ENCODE results near the gene MAST4.

The MAST4 gene

DNA sequence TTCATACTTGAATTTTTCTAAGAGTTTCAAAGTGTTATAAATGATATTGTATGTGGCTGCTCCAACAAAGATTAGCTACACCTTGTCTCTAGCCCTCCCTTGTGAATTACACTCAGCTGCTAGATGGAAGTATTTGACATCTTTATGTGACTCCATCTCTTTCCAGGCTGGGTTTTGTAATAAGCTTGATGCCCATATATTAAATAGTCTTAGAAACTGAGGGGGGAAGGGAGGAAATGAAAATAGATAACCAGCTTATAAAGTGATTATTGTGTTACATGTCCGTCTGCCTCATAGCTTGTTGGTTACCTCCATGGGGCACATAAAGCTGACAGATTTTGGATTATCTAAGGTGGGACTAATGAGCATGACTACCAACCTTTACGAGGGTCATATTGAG lies 537.0 kb downstream of the MAST4 start:
- H3K4me3 ChIP-seq (ENCODE audit: low read depth, low read length) = no peak overlapping the region
- no peak for DNase-seq (ENCODE audit: low read depth)
- TF ChIP-seq, protein P1, sequence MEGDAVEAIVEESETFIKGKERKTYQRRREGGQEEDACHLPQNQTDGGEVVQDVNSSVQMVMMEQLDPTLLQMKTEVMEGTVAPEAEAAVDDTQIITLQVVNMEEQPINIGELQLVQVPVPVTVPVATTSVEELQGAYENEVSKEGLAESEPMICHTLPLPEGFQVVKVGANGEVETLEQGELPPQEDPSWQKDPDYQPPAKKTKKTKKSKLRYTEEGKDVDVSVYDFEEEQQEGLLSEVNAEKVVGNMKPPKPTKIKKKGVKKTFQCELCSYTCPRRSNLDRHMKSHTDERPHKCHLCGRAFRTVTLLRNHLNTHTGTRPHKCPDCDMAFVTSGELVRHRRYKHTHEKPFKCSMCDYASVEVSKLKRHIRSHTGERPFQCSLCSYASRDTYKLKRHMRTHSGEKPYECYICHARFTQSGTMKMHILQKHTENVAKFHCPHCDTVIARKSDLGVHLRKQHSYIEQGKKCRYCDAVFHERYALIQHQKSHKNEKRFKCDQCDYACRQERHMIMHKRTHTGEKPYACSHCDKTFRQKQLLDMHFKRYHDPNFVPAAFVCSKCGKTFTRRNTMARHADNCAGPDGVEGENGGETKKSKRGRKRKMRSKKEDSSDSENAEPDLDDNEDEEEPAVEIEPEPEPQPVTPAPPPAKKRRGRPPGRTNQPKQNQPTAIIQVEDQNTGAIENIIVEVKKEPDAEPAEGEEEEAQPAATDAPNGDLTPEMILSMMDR (IDR thresholded peaks at IDR 0.05; ENCODE audit: insufficient read depth, low read depth, low read length, missing control alignments) = no peak

DNA sequence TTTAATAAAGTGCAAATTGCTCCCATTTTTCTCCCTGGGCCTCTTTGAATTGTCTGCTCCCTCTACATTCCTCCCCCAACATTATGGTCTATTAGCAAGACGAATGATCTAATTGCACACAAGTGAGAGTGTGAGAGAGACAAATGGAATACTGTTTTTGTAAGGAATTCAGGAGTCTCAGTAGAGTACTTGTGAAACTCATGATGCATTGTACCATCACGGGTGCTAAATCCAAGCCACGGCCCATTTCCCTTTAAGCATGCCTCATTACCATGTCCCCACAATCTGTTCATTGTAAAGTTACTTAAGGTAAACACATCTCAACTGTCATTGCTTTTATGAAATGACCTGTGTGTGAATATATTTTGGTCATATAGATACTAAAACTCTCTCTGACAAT lies 537.6 kb downstream of the MAST4 start:
- no peak for DNase-seq (ENCODE audit: low read depth)
- no peak overlapping the region for H3K4me3 ChIP-seq (ENCODE audit: low read depth, low read length)
- TF ChIP-seq, protein P1 (IDR thresholded peaks at IDR 0.05; ENCODE audit: insufficient read depth, low read depth, low read length, missing control alignments) = no peak

DNA sequence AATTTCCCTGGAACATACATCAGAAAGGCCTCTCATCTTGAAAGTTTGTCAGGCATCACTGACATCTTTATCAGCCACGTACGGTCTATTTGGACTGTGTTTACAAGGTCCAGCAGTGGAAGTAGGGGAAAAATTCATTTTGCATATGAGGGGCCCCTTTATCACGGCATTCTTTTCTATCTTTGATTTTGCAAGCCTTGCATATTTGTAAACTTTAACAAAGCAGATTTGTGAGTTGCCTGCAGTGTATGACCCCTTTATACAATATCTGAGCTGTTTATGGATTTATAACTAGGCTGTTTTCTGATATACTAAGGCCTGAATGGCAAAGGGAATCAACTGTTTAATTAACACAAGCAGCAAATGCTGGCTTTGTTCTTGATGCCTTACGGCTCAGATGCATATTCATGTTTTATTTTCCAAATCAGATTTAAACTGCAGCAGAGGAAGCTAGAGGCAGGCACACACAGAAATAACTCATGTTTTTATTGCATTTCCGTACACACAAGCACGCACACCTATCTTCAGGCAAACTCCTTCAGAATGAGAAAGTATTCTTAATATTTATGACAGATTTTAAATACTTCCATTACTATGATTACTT lies 539.3 kb downstream of the MAST4 start:
- TF ChIP-seq, protein P1 (IDR thresholded peaks at IDR 0.05; ENCODE audit: insufficient read depth, low read depth, low read length, missing control alignments) = no peak
- H3K4me3 ChIP-seq (ENCODE audit: low read depth, low read length) = no peak overlapping the region
- no peak for DNase-seq (ENCODE audit: low read depth)

DNA sequence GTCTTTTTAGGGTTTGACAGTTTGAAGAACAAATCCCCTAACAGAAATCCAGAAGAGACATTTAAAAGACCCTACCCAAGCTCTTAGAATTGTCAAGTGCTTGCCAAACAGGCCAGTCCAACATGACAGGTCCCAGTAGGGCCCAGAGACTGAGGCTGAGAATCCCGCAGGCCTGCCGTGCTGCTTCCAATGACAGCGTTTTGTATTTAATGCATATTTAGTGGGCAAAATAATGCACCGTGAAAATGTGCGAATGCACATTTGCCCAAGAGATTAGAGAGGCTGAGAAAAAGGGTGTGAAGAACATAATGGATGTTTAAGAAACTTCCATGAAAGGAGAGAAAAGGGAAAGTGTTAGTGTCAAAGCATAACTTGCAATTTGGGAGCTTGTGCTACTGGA lies 542.8 kb downstream of the MAST4 start:
- DNase-seq (ENCODE audit: low read depth) = no peak
- TF ChIP-seq, protein P1 (IDR thresholded peaks at IDR 0.05; ENCODE audit: insufficient read depth, low read depth, low read length, missing control alignments) = no peak
- no peak overlapping the region for H3K4me3 ChIP-seq (ENCODE audit: low read depth, low read length)

DNA sequence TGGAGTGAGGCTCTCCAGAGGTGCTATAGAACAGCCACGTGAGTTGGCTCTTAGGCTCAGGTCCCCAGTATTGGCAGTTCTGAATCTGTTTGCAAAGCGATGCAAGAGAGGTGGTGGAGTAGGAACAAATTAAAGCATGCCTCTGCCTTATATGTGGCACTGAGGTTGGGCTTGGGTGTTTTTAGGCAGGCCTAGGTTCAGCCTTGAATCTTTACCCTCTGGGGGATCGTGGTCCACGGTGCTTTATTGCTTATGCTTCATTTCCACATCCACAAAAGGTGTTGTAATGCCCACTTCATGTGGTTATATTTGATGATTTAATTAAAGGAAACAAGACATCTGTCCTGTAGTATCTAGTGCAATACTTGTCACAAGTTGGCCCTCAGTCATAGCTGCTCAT lies 544.2 kb downstream of the MAST4 start:
- TF ChIP-seq, protein P1 (IDR thresholded peaks at IDR 0.05; ENCODE audit: insufficient read depth, low read depth, low read length, missing control alignments) = no peak
- DNase-seq (ENCODE audit: low read depth) = no peak
- H3K4me3 ChIP-seq (ENCODE audit: low read depth, low read length) = no peak overlapping the region

DNA sequence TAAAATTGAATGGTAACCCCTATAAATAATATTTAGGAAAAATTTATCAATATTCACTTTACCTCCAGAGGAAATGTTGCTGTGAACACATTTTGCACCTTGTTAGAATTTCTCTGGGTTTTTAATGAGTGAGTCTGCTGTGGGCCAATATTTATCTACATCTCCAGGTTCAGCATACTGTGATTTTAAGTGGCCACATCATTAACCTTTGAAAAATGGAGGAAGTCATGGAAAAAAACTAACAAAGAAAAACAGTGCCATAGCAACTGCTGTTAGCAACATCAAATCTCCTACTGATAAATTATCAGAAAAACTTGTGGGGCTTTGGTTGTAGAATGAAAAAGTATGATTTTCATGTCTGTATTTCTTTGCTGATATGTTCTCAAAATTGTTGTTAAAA lies 545.5 kb downstream of the MAST4 start:
- TF ChIP-seq, protein P1 (IDR thresholded peaks at IDR 0.05; ENCODE audit: insufficient read depth, low read depth, low read length, missing control alignments) = no peak
- H3K4me3 ChIP-seq (ENCODE audit: low read depth, low read length) = no peak overlapping the region

DNA sequence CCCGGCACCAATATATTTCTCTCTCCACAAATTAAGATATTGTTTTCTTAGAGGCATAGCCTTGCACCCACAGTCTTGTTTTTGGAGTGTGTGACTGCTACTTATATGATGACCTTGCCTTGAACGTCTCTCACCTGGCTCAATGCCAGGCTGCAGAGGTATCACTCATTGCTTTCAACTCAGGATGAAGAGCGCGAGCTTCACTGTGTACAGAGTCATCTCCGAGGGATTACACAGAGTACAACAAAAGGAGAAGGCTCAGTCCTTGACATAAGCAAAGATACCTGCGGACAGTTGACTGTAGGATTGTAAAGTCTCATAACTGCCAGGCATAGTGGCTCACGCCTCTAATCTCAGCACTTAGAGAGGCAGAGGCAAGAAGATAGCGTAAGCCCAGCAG lies 546.6 kb downstream of the MAST4 start:
- TF ChIP-seq, protein P1 (IDR thresholded peaks at IDR 0.05; ENCODE audit: insufficient read depth, low read depth, low read length, missing control alignments) = no peak
- no peak for DNase-seq (ENCODE audit: low read depth)

More for the DNA sequence above, 545.5 kb downstream of the MAST4 start:
- no peak for DNase-seq (ENCODE audit: low read depth)

More for the DNA sequence above, 546.6 kb downstream of the MAST4 start:
- no peak overlapping the region for H3K4me3 ChIP-seq (ENCODE audit: low read depth, low read length)

Data from GM12865 (cell line).